ENCODE data around the gene DTWD2.
"Not testable (repeated sequence)": the region's sequence is repeated elsewhere in the genome, so short reads cannot be mapped to it uniquely, and the experiment has no call there.

Gene DTWD2

DNA sequence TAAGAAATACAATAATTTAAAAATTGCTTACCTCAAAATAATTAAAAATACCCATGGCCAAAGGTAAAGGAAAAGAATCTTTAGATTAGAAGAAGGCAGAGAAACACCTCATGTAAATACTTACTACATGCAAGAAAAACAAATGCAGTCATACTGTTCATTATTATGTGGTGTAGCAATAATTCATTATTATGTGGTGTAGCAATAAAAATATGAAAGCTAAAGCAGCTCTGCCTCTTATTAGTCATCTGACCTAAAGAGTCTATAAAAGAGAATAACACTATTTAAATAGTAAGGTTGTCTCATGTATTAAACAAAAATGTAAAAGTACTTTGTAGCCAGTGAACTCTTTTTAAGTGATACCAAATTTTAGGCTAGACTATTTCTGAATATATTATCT is 6.6 kb downstream of the DTWD2 start:
- Histone ChIP-seq H3K56ac (ENCODE audit: low read length) (no peak overlapping the region), H3K23ac (ENCODE audit: low read length) (no peak overlapping the region), H3K4ac (ENCODE audit: low read depth, low read length) (no peak overlapping the region), H3K18ac (ENCODE audit: low read length) (no peak overlapping the region), H3K36me3 (ENCODE audit: control insufficient read depth, insufficient read depth, low read length) (no peaks in the 10 kb centered on the region), H2AK5ac (ENCODE audit: low read length) (no peak overlapping the region), H3K4me2 (ENCODE audit: low read length) (no peak overlapping the region), H3K9ac (ENCODE audit: low read length) (no peak overlapping the region), H3K79me2 (ENCODE audit: control insufficient read depth, insufficient read depth, low read length) (no peaks in the 10 kb centered on the region), H2BK120ac (ENCODE audit: low read depth, low read length) (no peak overlapping the region), H3K4me3 (ENCODE audit: low read length) (no peak overlapping the region), H2BK5ac (ENCODE audit: low read length) (no peak overlapping the region), H2BK15ac (replicated peaks; ENCODE audit: low read depth) (no peak overlapping the region), H3K27ac (ENCODE audit: low read depth, low read length) (no peak overlapping the region), H4K8ac (ENCODE audit: low read depth, low read length) (no peak overlapping the region), H3K4me1 (ENCODE audit: control insufficient read depth, low read depth, low read length) (no peaks in the 10 kb centered on the region), H3K27me3 (ENCODE audit: insufficient read depth, low read length, poor library complexity) (no peaks in the 10 kb centered on the region), H3K79me1 (ENCODE audit: low read length) (no peaks in the 10 kb centered on the region), H4K5ac (ENCODE audit: low read length) (no peak overlapping the region)
- DNase-seq, result no peak

DNA sequence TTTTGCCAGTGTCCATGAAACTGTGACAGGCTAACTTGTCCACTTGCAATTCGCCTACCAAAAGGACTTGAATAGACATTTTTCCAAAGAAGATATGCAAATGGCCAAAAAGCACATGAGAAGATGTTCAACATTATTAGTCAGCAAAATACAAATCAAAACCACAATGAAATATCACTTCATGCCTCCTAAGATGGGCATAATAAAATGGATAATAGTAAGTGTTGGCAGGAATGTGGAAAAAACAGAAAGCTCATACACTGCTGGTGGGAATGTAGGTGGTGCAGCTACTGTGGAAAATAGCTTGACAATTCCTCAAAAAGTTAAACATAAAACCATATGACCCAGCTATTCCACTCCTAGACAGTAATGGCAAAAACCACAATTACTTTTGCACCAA is 7.9 kb downstream of the DTWD2 start:
- no CpG with 5 or more reads among the region's 1 CpG for WGBS (ENCODE audit: extremely low coverage, insufficient coverage, low lambda C conversion rate)
- Histone ChIP-seq H2BK120ac (ENCODE audit: low read depth, low read length) (no peak overlapping the region), H2BK15ac (replicated peaks; ENCODE audit: low read depth) (no peak overlapping the region), H3K27ac (ENCODE audit: low read depth, low read length) (no peak overlapping the region), H3K9ac (ENCODE audit: low read length) (no peak overlapping the region), H3K27me3 (ENCODE audit: insufficient read depth, low read length, poor library complexity) (no peaks in the 10 kb centered on the region), H2BK5ac (ENCODE audit: low read length) (no peak overlapping the region), H4K5ac (ENCODE audit: low read length) (no peak overlapping the region), H3K36me3 (ENCODE audit: control insufficient read depth, insufficient read depth, low read length) (no peaks in the 10 kb centered on the region), H3K79me2 (ENCODE audit: control insufficient read depth, insufficient read depth, low read length) (no peaks in the 10 kb centered on the region), H3K4me3 (ENCODE audit: low read length) (no peak overlapping the region), H4K8ac (ENCODE audit: low read depth, low read length) (no peak overlapping the region), H3K23ac (ENCODE audit: low read length) (no peak overlapping the region), H3K18ac (ENCODE audit: low read length) (no peak overlapping the region), H3K79me1 (ENCODE audit: low read length) (no peaks in the 10 kb centered on the region), H3K4me1 (ENCODE audit: control insufficient read depth, low read depth, low read length) (no peaks in the 10 kb centered on the region), H3K4me2 (ENCODE audit: low read length) (no peak overlapping the region), H2AK5ac (ENCODE audit: low read length) (no peak overlapping the region), H3K4ac (ENCODE audit: low read depth, low read length) (no peak overlapping the region), H3K56ac (ENCODE audit: low read length) (no peak overlapping the region)
- no peak for DNase-seq

DNA sequence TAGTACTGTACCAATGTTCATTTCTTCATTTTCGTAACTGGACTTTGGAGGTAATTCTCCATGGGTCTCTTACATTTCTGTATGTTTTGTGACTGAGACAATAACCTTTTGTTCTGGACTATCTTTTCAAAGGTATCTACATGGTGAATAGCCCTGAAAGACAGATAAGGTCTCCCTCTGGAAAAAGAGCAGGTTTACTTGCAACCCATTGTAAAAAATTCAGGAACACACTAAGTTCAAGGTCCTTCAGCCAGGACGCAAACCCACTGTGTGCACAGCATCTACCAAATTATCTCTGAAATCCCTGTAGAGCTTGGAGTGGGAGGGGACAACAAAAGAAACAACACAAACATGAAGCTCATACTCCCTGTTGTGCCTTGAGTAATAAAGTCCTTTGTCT is 8.3 kb downstream of the DTWD2 start:
- Histone ChIP-seq H2BK120ac (ENCODE audit: low read depth, low read length) (no peak overlapping the region), H4K8ac (ENCODE audit: low read depth, low read length) (no peak overlapping the region), H3K4me1 (ENCODE audit: control insufficient read depth, low read depth, low read length) (no peaks in the 10 kb centered on the region), H3K23ac (ENCODE audit: low read length) (no peak overlapping the region), H2BK5ac (ENCODE audit: low read length) (no peak overlapping the region), H3K79me2 (ENCODE audit: control insufficient read depth, insufficient read depth, low read length) (no peaks in the 10 kb centered on the region), H3K4me3 (ENCODE audit: low read length) (no peak overlapping the region), H3K4ac (ENCODE audit: low read depth, low read length) (no peak overlapping the region), H3K56ac (ENCODE audit: low read length) (no peak overlapping the region), H2AK5ac (ENCODE audit: low read length) (no peak overlapping the region), H3K27me3 (ENCODE audit: insufficient read depth, low read length, poor library complexity) (no peaks in the 10 kb centered on the region), H3K79me1 (ENCODE audit: low read length) (no peaks in the 10 kb centered on the region), H3K4me2 (ENCODE audit: low read length) (no peak overlapping the region), H2BK15ac (replicated peaks; ENCODE audit: low read depth) (no peak overlapping the region), H3K36me3 (ENCODE audit: control insufficient read depth, insufficient read depth, low read length) (no peaks in the 10 kb centered on the region), H3K18ac (ENCODE audit: low read length) (no peak overlapping the region), H4K5ac (ENCODE audit: low read length) (no peak overlapping the region), H3K27ac (ENCODE audit: low read depth, low read length) (no peak overlapping the region), H3K9ac (ENCODE audit: low read length) (no peak overlapping the region)
- no CpG with 5 or more reads among the region's 2 CpGs for WGBS (ENCODE audit: extremely low coverage, insufficient coverage, low lambda C conversion rate)
- DNase-seq, result no peak

DNA sequence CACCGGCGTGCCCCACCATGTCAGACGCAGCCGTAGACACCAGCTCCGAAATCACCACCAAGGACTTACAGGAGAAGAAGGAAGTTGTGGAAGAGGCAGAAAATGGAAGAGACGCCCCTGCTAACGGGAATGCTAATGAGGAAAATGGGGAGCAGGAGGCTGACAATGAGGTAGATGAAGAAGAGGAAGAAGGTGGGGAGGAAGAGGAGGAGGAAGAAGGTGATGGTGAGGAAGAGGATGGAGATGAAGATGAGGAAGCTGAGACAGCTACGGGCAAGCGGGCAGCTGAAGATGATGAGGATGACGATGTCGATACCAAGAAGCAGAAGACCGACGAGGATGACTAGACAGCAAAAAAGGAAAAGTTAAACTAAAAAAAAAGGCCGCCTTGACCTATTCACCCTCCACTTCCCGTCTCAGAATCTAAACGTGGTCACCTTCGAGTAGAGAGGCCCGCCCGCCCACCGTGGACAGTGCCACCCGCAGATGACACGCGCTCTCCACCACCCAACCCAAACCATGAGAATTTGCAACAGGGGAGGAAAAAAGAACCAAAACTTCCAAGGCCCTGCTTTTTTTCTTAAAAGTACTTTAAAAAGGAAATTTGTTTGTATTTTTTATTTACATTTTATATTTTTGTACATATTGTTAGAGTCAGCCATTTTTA is 14.4 kb downstream of the DTWD2 start:
- H2AK5ac ChIP-seq (ENCODE audit: low read length); DNase-seq: not testable (repeated sequence)
- no CpG with 5 or more reads among the region's 23 CpGs for WGBS (ENCODE audit: extremely low coverage, insufficient coverage, low lambda C conversion rate)

DNA sequence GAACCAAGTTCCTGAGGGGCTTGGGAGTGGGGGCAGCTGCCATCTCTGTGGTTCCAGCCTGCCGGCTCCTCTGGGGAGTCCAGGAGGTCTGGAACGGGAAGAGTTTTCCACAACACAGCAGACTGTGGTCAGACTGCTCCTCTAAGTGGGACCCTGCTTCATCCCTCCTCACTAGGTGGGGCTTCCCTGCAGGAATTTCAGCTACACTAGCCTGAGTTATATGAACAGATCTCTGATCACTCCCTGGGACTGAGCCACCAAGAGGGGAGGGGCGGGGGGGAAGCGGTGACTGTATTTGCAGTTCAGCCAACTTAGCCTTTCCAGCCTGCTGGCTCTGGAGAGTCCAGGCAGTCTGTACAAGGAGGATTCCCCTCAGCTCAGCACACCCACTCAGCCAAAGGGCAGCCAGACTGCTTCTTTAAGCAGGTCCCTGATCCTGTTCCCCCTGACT is 19.4 kb downstream of the DTWD2 start:
- Histone ChIP-seq H4K5ac (ENCODE audit: low read length) (no peak overlapping the region), H3K4me2 (ENCODE audit: low read length) (no peak overlapping the region), H3K4me1 (ENCODE audit: control insufficient read depth, low read depth, low read length) (peaks cover 5% of the 10 kb centered on the region), H3K4me3 (ENCODE audit: low read length) (no peak overlapping the region), H4K8ac (ENCODE audit: low read depth, low read length) (no peak overlapping the region), H2BK5ac (ENCODE audit: low read length) (no peak overlapping the region), H3K79me2 (ENCODE audit: control insufficient read depth, insufficient read depth, low read length) (no peaks in the 10 kb centered on the region), H3K4ac (ENCODE audit: low read depth, low read length) (no peak overlapping the region), H3K23ac (ENCODE audit: low read length) (no peak overlapping the region), H3K27me3 (ENCODE audit: insufficient read depth, low read length, poor library complexity) (no peaks in the 10 kb centered on the region), H3K79me1 (ENCODE audit: low read length) (no peaks in the 10 kb centered on the region), H3K36me3 (ENCODE audit: control insufficient read depth, insufficient read depth, low read length) (no peaks in the 10 kb centered on the region), H3K18ac (ENCODE audit: low read length) (peak overlapping the region; percentile 16), H2AK5ac (ENCODE audit: low read length) (no peak overlapping the region), H3K27ac (ENCODE audit: low read depth, low read length) (peak overlapping the region; percentile 12), H3K9ac (ENCODE audit: low read length) (no peak overlapping the region), H3K56ac (ENCODE audit: low read length) (peak overlapping the region; percentile 80), H2BK15ac (replicated peaks; ENCODE audit: low read depth) (no peak overlapping the region), H2BK120ac (ENCODE audit: low read depth, low read length) (no peak overlapping the region)
- DNase-seq, result peak; percentile 59
- no CpG with 5 or more reads among the region's 4 CpGs for WGBS (ENCODE audit: extremely low coverage, insufficient coverage, low lambda C conversion rate)

More for the DNA sequence above, 14.4 kb downstream of the DTWD2 start:
- H3K4me1 ChIP-seq (ENCODE audit: control insufficient read depth, low read depth, low read length); H3K27ac ChIP-seq (ENCODE audit: low read depth, low read length); H3K27me3 ChIP-seq (ENCODE audit: insufficient read depth, low read length, poor library complexity); H3K18ac ChIP-seq (ENCODE audit: low read length); H2BK120ac ChIP-seq (ENCODE audit: low read depth, low read length); H3K79me2 ChIP-seq (ENCODE audit: control insufficient read depth, insufficient read depth, low read length); H4K5ac ChIP-seq (ENCODE audit: low read length); H3K56ac ChIP-seq (ENCODE audit: low read length); H2BK5ac ChIP-seq (ENCODE audit: low read length); H3K9ac ChIP-seq (ENCODE audit: low read length); H4K8ac ChIP-seq (ENCODE audit: low read depth, low read length); H3K23ac ChIP-seq (ENCODE audit: low read length); H3K79me1 ChIP-seq (ENCODE audit: low read length); H3K4me3 ChIP-seq (ENCODE audit: low read length); H3K36me3 ChIP-seq (ENCODE audit: control insufficient read depth, insufficient read depth, low read length); H2BK15ac ChIP-seq (replicated peaks; ENCODE audit: low read depth); H3K4ac ChIP-seq (ENCODE audit: low read depth, low read length); H3K4me2 ChIP-seq (ENCODE audit: low read length): not testable (repeated sequence)

DNA sequence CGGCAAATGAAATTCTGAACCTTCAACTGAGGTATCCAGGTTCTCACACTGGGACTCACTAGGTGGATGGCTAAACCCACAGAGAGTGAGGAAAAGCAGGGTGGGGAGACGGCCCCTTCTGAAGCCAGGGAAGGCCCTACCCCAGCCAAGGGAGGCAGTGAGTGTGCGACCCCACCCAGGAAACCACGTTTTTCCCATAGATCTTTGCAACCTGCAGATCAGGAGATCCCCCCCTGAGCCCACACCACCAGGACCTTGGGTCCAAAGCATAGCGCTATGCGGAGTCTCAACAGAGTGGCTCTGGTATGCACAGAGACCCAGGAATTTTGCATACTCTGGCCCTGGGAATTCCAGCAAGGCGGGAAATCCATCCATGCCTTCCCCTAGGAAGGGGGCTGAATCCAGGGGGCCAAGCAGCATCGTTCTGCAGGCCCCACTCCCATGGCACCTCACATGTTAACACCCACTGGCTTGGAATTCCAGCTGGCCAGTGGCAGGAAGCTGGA is 19.9 kb downstream of the DTWD2 start:
- Histone ChIP-seq H3K4me2 (ENCODE audit: low read length) (no peak overlapping the region), H3K79me1 (ENCODE audit: low read length) (no peaks in the 10 kb centered on the region), H3K23ac (ENCODE audit: low read length) (no peak overlapping the region), H3K9ac (ENCODE audit: low read length) (no peak overlapping the region), H3K27me3 (ENCODE audit: insufficient read depth, low read length, poor library complexity) (no peaks in the 10 kb centered on the region), H3K56ac (ENCODE audit: low read length) (peak overlapping the region; percentile 5), H2BK15ac (replicated peaks; ENCODE audit: low read depth) (no peak overlapping the region), H3K79me2 (ENCODE audit: control insufficient read depth, insufficient read depth, low read length) (no peaks in the 10 kb centered on the region), H3K4me1 (ENCODE audit: control insufficient read depth, low read depth, low read length) (peaks cover 5% of the 10 kb centered on the region), H4K5ac (ENCODE audit: low read length) (no peak overlapping the region), H3K27ac (ENCODE audit: low read depth, low read length) (peak overlapping the region; percentile 48), H3K4me3 (ENCODE audit: low read length) (no peak overlapping the region), H3K4ac (ENCODE audit: low read depth, low read length) (no peak overlapping the region), H2AK5ac (ENCODE audit: low read length) (no peak overlapping the region), H3K36me3 (ENCODE audit: control insufficient read depth, insufficient read depth, low read length) (no peaks in the 10 kb centered on the region), H2BK5ac (ENCODE audit: low read length) (no peak overlapping the region), H2BK120ac (ENCODE audit: low read depth, low read length) (no peak overlapping the region), H3K18ac (ENCODE audit: low read length) (no peak overlapping the region), H4K8ac (ENCODE audit: low read depth, low read length) (no peak overlapping the region)
- DNase-seq, result peak; percentile 71
- WGBS (ENCODE audit: extremely low coverage, insufficient coverage, low lambda C conversion rate), result no CpG with 5 or more reads among the region's 8 CpGs

All from mesendoderm (in vitro differentiated cells).